Activated effector memory CD4-positive, alpha-beta T cell treated with anti-CD3 and anti-CD28 coated beads, Interleukin-2, amount 50 U/mL, for 16 hours (primary cell): ENCODE measurements around the gene APC2.
"Not testable (repeated sequence)": the region's sequence is repeated elsewhere in the genome, so short reads cannot be mapped to it uniquely, and the experiment has no call there.

Experiments used
- DNase-seq: peaks from one replicate; pipeline ENCODE4 v3.0.0-alpha.2; 2020

The APC2 gene

DNA sequence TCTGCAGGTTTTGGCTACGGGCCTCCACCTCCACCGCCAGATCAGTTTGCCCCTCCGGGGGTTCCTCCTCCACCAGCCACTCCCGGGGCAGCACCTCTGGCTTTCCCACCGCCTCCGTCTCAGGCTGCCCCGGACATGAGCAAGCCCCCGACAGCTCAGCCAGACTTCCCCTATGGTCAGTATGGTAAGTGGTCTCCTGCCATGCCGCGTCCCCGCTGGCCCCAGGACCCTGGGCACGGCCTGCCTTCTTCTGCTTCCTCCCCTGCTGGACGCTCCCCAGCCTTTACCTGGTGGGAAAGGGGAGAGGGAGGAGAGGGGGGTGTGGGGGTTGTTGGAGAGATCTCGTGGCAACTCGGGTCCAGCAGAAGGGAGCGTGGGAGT lies 17.4 kb upstream of the APC2 start:
- no peak for DNase-seq

DNA sequence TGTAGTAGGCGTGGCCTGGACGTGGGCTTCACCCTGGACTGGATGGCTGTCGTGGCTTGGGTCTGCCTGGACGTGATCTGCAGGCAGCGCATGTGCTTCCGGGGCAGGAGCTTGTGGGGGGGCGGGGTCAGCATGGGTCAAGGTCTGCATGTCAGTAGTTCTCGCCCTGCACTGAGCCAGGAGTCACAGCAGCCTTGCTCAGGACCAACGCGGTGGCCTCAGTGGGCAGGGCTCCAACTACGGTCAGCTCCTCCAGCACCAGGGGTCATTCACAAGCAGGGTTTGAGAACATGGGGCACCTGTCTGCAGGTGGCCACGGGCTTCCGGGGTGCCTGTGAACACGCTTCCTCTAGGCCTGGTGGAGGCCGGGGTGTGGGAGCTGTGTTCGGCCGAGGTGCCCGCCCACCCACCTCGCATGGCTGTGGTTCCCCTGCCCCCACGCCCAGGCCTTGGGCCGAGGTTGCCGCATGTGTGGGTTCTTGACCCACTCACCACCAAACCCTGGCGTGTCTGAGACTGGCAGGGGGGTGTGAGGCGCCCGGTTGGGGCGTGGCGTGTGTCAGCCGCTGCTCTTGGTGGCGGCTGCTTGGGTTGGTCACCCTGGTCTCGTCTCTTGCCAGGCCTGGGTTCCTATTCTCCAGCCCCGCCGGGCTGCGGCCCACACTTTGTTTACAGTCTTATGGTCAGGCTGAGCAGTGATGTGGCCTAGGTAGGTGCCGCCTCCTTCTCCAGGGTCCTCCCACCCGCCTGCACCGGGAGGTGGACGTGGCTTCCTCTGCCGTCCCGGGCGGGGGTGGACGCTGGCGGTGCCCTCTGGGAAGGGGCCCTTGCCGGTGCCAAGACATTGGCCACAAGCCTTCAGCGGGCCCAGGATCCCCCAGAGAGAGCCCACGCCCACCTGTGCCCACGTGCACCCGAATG lies 16.5 kb upstream of the APC2 start:
- DNase-seq, result no peak

DNA sequence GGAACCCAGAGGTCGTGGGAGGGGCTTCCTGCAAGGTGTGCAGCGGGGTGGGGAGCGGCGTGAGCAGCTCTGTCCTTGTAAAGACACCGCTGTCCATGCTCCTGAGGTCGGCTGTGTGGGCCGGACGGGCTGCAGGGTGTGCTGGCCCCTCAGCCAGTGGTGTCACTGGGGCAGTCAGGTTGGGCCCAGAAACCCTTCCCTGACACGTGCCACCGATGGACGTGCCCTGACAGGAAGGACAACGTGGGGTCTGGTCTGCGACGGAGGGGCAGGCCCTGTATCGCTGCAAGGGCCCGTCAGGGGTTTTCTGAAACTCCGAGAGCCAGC lies 15.9 kb upstream of the APC2 start:
- no peak for DNase-seq

DNA sequence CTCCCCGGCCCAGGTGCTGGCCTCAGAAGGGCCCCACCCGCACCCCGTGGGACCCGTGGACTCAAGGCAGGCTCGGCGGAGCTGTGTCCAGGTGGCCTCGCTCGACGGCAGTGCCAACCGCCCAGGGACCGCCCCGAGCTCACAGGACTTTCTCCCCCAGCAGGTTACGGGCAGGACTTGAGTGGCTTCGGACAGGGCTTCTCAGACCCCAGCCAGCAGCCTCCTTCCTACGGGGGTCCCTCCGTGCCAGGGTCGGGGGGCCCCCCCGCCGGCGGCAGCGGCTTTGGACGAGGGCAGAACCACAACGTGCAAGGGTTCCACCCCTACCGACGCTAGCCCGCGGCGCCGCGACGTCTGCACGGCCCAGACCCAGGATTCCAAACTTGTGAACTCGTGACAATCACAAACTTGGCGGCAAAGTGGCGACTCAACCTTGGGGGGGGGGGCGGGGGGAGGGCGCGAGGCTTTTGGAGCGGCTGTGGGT lies 15.3 kb upstream of the APC2 start:
- no peak for DNase-seq

DNA sequence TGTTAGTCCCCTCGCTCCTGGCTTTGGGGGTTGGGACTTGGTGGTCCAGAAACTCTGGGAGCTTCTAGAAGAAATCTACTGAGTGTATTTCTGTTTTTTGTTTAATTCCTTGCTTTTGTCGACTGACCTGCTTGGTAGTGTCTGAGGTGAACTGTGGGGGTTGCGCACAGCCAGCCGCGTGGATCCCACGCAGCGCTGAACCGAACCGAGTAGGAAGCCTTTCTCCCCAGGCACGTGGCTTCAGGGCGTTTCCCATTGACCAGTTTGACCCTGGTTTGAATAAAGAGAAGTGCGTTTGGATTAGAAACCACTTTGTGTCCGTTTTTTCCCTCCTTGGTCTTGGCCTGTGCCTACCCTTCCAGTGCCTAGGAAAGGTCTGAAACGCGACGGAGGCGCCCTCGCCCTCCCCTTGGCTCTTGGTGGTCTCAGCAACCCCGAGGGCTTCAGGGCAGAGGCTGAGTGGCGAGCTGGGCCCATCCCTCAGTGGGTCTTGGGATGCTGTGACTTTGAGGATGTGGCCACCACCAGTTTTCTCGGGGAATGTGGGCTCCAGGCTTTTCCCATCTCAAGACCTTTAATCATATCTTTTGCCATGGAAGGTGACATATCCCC lies 14.4 kb upstream of the APC2 start:
- DNase-seq, result no peak

DNA sequence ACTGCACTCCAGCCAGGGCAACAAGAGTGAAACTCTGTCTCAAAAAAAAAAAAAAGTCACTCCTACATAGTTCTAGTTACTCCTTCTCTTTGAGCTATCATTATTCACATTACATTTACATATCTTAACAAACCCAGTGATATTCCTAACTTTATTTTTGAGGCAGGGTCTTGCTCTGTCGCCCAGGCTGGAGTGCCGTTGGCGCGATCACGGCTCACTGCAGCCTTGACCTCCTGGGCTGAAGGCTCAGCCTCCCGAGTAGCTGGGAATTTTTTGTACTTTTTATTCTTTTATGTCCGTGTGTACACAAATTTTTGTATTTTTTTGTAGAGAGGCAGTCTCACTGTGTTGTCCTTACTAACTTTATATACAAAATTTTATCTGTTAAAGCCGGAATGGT lies 12.3 kb upstream of the APC2 start:
- no peak for DNase-seq

DNA sequence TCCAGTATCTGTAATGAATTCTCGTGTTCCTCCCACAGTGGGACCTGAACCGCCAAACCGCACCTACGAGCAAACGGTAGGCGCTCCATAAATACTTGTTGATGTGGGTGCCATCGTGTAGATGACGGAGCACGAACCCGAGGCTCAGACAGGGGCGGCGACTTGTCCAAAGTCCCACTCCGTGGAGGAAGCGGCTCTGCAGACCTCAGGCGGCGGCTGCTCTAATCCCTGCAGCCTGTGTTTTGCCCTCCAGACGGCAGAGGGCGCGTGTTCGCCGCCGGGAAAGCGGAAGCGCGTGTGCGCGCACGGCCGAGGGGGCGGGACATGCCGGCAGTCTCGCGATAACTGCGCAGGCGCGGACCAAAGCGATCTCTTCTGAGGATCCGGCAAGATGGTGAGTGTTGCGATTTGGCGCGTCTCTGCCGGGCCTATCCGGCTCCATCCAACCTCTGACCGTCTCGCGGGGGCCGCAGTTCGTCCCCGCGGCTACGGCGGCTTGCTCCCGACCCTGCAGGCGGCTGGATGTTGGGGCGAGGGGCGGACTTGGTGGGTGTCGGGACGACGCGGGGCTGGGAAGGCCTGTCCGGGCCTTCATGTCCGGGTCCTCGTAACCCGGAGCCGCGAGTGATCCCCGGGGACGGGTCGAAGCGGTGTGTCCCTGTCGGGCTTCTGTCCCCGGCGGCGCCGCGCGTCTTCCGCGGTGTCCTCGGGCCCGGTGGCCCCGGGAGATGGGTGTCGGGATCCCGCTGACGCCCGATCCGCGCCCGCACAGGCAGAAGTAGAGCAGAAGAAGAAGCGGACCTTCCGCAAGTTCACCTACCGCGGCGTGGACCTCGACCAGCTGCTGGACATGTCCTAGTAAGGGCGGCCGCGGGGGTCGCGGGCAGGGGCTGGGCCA lies 11.6 kb upstream of the APC2 start, which contains the start of gene RPS15:
TSS of gene RPS15 (plus strand) at position 362 of the 898 bp plus-strand sequence. CDS start at position 392, 30 bp downstream.
- peak; percentile 98 for DNase-seq

DNA sequence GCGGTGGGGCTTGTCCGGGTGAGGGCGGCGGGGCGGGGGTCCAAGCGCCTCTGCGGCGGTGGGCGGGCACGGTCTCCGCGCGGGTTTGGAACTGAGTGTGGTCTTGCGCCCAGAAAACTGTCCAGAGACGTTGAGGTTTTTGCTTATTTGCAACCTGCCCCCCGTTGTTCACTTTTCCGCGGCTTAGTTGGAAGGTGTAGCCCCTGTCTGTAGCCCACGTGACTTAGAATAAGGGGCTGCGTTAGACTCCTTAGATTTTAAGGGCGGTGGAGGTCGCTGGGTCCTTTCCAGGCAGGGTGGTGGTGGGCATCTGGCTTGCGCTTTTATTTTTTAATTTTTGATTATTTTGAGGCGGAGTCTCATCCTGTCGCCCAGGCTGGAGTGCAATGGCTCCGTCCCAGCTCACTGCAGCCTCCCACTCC lies 11.0 kb upstream of the APC2 start:
- DNase-seq, result no peak

DNA sequence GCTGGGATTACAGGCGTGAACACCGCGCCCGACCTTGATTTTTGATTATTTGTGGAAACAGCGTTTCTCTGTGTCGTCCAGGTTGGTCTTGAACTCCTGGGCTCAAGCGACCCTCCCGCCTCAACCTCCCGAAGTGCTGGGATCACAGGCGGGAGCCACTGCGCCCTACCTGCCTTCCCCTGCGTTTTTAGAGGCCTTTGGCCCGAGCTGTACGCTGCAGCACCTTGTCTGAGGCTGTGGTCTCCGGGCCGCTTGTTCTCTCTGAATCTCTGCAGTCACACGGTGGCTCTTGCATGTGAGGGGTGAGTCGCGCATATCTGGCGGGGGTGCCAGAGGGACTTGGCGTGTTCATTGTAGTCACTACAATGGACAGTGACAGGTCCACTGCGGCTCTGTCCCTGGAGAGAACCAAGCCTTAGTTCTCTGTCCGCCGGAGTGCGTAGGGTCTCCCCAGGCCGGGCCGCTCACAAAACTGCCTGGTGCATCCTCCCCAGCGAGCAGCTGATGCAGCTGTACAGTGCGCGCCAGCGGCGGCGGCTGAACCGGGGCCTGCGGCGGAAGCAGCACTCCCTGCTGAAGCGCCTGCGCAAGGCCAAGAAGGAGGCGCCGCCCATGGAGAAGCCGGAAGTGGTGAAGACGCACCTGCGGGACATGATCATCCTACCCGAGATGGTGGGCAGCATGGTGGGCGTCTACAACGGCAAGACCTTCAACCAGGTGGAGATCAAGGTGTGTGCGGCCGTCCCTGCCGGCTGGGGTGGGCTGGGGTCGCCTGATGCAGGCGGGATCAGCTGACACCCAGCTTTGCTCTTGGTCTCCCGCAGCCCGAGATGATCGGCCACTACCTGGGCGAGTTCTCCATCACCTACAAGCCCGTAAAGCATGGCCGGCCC lies 10.2 kb upstream of the APC2 start:
- DNase-seq, result not testable (repeated sequence)

DNA sequence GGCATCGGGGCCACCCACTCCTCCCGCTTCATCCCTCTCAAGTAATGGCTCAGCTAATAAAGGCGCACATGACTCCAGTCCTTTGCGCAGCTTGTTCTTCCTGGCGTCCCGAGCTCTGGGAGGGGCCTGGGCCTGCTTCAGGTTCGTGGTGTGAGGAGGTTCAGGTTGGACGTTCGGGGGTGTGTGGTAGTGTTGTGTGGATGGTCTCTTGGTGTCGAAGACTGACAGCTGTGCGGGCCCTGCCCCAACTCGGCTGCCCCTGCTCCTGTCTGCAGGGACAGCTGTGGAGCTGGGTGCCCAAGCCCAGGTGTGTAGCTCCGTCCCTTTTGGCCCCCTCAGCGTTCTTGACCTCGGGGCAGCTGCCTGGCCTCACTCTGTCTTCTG lies 9.5 kb upstream of the APC2 start:
- DNase-seq, result no peak

DNA sequence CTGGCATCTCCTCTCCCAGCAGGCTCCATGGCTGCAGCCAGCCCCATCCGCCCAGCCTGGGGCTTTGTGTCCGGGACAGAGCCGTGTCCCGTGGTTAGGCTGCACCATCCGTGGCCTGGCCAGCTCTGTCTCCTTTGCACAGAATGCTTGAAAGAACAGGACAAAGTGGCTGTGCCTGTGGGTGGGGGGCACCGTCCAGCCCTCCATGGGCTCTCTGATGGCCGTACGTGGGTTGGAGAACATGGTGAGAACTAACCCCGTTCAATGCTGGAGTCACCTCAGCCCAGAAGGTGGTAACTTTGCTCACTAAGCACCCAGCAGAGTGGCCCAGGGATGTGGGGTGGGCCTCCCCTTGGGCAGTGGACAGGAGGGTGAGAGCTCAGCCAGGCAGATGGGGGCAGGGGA lies 8.9 kb upstream of the APC2 start:
- no peak for DNase-seq

DNA sequence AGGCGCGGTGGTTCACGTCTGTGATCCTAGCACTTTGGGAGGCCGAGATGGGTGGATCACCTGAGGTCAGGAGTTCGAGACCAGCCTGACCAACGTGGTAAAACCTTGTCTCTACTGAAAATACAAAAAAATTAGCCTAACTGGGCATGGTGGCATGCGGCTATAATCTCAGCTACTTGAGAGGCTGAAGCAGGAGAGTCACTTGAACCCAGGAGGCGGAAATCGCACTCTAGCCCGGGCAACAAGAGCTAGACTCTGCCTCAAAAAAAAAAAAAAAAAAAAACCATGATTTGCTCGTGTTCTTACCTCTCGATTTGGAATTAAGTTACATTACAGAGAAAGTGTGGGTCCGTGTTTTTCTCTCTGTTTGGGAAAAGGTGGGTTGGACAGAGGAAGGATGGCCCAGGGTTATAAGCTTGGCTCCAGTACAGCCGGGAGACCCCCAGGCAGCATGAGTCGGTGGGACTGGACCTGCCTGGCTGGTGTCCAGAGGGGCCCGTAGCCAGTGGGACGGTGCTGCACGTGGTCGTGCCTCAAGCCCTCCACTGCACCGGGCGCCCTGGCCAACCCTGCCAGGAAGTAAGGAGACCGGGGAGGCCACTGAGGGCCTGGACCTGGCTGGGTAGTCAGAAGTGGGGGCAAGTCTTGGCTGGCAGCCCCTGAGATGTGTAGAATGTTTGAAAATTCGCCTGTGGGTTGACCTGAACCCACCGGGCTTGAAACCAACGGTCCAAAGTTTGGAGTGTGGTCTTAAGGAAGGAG lies 8.1 kb upstream of the APC2 start:
- no peak for DNase-seq

DNA sequence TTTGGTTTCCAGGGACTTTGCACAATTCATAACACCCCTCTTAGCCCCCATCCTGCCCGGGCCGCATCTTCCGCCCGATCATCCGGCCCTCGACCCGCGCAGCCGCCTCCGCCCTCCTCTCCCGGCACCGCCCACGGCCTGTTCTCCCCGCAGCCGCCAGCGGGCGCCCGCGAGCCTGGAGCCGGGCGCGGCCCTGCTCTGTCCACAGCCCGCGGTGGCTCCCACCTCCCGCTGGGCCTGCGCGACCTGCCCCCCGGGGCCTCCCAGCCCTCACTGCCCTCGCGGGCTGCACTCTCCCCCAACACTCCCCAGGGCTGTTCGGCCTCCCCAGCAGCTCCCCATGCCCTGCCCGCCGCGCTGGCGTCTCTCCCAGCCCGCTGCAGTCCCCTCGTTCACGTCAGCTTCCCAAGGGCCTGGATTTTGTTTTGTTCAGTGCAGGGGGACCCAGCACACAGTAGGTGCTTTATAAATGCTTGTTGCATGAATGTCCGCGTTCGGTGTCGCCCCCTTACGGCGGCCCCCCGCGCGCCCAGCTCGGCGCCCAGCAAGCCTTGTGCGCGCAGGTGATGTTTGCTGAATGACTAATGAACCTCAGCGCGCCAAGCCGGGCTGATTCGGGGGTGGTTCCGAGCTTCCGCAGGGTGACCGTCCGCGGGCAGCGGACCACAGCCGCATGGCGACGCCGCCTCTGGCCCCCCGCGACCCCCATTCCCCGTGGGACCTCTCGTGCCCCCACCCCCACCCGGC lies 4.6 kb upstream of the APC2 start:
- DNase-seq, result peak; percentile 91

DNA sequence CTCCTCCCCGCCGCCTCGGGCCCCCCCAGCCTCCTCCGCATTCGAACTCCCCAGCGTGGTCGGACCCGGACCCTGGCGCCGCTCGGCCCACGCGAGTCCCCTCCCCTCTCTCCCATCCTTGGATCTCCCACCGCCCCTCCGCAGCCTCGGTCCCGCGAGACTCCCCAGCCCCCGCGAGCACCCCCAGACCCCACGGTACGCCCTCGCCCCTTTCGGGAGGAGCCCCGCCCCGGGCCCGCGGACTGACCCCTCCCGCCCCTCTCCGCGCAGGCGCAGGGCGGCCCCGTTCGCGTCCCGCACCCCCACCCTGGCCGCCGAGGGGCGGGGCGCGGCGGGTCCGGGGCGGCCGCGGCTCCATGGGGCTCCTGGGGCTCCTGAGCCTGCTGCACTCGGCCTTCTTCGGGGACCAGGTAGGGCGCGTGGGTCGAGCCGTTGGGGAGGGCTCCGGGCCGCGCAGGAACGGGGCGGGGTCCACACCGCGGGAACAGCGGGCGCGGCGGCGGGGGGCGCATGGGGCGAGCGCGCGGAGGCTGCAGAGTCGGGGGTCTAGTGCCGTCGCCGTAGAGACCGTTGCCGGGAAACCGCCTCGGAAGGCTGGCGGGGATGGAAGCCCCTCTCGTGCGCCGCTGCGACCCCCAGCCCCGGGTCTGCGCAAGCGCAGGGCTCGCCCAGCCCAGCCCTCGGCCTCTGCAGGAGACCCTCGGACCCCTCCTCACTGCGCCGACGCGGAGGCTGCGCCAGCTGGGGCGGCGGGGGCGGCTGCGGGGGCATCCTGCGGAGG lies 3.8 kb upstream of the APC2 start:
- DNase-seq, result no peak

DNA sequence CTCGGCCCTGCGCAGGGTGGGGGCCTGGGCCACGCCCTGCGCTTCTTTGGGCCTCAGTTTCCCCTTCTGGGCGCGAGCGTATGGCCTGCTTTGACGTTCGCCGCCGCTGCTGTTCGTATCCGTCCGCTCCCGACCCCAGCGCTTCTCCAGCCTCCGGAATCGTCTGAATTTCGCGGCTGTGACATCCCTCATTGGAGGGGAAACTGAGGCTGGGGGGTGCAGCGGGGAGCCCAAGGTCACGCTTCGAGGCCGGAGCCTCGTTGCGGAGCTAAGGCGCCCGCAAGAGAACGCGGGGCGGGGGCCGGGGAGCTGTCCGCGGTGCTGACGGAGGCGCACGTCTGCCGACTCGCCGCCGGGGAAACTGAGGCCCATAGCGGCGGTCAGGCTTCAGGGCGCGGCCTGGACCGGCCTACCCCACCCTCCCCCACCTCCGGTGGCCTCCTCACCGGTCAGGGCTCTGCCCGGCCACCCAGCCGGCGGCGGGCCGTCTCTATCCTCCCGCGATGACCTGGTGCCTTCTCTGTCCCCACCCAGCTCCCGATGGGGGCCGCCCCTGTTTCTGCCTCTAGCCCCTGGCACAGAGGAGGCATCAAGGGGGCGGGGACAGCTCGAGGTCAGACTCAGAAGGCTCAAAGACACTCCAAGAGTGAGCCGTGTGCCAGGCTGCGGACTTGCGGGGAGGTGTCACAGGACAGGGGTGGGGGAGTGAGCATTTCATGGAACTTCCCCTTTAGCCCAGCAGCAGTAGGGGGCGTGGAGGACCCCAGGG lies 3.0 kb upstream of the APC2 start:
- no peak for DNase-seq

DNA sequence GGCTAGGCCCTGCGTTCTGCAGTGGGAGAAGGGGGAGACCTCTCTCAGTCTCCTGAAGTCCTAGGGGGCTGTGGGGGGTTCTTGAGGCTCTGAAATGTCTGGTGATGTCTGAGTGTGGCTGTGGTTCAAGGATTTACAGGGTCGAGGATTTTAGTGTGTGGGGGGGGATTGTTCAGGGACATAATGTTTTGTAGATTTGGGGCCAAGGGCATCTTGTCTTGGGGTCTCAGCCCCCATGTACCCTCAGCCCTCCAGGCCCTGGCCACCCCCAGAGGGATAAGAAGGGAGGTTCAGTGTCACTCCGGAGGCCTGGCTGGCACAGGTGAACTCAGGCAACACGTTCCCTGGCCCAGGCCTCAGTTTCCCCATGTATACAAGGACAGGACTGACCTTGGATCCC lies 2.4 kb upstream of the APC2 start:
- DNase-seq, result no peak

DNA sequence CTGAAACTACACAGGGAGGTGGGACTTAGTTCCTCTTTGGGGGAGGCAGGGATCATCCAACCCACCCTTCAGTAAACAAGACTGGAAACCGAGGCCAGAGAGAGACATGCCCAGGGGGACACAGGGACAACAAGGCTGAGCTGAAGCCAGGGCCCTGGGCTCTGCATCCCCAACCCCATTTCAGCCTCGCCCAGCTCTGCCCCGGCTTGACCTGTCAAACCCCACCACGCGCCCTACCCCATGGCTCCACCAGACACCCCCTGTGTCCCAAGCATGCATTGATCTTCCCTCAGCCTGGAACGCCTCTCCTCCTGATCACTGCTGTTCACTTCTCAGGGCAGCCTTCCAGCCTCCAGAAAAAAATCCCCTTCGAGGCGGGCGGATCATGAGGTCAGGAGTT lies 2.0 kb upstream of the APC2 start:
- DNase-seq, result no peak

DNA sequence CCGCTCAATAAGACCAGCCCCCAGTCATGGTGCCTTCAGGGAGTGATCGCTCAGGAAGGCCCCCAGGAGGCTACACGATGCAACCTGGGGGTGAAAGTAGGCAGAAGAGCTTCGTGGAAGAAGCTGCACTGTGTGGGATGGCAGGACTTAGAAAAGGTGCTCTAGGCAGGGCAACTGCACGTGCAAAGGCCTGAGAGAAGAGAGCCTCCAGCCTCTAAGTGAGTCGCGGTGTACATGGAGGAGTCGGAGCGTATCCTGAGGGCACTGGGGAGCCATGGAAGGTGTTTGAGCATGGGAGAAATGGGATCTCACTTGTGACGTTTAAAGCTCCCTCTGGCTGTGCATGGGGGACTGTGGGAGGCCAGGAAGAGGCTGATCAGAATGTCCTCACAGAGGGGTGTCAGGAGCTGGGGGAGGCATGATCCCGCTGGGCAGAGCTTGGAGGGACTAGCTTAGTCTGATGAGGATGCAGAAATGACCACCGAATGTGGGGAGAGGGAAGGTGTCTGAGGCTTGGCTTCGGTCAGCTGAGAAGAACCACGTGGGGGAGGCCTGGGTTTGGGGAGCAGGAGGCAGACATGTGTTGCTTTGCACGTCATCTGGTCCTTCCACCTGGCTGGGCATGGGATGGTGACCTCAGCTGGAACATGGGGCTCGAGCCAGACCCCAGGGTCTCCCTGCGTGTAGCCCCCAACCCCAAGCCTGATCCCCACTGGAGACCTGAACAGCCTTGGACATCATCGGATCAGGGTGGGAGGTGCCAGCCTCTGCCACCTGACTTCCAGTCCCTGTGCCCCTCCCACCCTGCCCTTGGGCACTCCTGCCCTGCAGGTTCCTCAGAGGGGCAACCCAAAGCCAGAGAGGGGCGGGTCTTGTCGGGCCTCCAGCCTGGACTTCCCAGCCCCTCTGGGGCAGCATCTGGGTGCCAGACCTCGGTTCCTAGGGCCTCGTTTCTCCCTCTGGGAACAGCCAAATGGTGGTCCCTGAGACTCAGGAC lies 1.1 kb downstream of the APC2 start:
- DNase-seq, result no peak
